ENCODE results near the gene DNAJB13.

Gene DNAJB13

DNA sequence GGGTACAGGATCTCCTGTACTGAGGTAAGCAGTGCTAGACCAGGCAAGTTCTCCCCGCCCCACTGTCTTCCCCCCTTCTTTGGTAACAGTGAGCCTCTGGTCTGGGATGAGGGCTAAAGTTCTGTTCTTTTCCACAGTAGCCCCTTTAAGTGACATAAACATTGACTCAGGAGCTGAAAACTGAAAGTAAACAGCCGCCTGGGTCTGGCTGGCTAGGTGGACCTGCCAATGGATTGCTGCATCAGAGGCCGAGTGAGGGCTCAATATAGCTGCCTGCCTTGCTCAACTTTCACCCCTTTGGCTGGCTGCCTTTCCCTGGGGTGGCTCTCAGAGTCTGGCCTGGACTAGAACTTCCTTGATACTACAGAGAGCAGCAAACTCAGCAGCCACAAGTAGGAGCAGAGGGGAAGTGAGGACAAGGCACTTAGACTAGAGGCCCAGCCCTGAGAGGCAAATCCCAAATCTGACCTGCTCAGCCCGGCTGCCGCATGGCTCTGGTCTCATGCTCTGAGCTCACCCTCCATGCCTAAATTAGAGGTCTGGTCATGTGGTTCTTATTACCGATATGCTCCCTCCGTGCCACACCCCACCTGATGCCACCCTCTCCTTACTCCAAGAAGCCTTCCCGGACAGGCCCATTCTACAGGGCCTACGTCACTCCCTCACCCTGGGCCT, 67.6 kb downstream of the DNAJB13 start:
- DNase-seq: no peak

DNA sequence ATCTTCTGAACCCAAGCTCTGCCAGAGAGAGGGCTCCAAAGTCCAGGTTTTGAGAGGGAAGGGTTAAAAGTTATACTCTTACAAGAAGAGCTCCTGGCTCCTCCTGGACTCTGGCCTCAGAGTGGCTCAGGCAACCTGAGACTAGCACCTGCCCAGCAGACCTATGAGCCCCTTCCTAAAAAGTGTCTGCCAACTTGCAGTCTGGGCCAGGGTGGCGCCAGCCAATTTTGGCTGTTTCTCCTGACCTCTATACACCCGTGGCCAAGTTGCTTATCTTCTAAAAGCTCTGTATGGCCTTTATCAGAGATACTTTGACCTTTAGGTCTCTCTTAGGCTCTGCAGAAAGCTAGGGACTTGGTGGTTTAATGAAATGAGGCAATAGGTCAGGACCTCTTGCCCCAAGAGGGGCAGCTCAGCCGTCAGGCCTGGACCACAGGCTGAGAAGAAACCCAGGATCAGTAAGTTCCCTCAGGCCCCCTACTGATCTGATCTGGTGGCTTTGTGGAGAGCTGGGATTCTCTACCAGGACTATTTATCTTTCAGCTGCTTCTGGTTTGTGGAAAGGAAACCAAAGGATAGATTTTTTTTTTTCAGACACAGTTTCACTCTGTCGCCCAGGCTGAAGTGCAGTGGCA, 68.4 kb downstream of the DNAJB13 start:
- no peak for DNase-seq

DNA sequence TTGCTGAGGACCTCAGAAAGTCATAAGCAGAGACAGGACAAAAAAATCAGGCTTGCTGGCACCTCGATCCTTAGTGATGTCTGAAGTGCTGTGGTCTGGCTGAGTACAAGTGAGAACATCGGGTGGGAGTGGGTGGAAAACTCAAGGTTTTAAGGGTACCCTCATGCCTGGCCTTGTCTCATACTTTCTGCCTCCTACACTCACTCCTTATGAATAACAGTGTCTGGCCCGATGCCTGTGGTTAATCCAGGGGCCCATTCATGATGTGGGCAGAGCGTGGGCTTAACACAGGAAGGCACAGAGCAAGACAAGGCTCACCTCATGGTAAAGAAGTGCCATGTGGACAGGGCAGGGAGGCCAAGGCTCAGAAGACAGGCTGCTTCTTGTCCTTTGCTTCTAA, 69.0 kb downstream of the DNAJB13 start:
- no peak for DNase-seq
